Brain microvascular endothelial cell (primary cell): ENCODE data around the gene AIF1.

Source experiments
- DNase-seq: peaks from one replicate; pipeline ENCODE4 v3.0.0-alpha.2; 2020
- H3K27ac ChIP-seq: fragments of 250-450 bp; sonication (Bioruptor Pico); 2 replicates; pipeline ENCODE4 v1.5.1; 2020; ENCODE audit warnings: mild to moderate bottlenecking, moderate library complexity
- H3K27me3 ChIP-seq: fragments of 250-450 bp; sonication (Bioruptor Pico); replicated peaks from 2 replicates; pipeline ENCODE4 v1.5.1; 2020; ENCODE audit warnings: mild to moderate bottlenecking
- H3K36me3 ChIP-seq: fragments of 250-450 bp; sonication (Bioruptor Pico); replicated peaks from 2 replicates; pipeline ENCODE4 v1.5.1; 2020; ENCODE audit warnings: mild to moderate bottlenecking
- H3K4me3 ChIP-seq: 2 replicates; pipeline ENCODE4 v1.5.1; 2011; ENCODE audit warnings: low read depth, mild to moderate bottlenecking, control low read depth, low read length, moderate library complexity
- in situ Hi-C: cut with HindIII; loops from 2 replicates; pipeline ENCODE4 v1.10.0; 2017; ENCODE audit warnings: low sequenced_read_pairs, low pct_ligation_motif_present
- TF ChIP-seq, protein P1 (sequence below): IDR thresholded peaks from 2 replicates; pipeline ENCODE4 v1.5.1; 2011; ENCODE audit warnings: low read depth, mild to moderate bottlenecking, moderate library complexity, low read length, control low read depth, inconsistent platforms; ENCODE audit errors: missing control alignments

AIF1 gene

DNA sequence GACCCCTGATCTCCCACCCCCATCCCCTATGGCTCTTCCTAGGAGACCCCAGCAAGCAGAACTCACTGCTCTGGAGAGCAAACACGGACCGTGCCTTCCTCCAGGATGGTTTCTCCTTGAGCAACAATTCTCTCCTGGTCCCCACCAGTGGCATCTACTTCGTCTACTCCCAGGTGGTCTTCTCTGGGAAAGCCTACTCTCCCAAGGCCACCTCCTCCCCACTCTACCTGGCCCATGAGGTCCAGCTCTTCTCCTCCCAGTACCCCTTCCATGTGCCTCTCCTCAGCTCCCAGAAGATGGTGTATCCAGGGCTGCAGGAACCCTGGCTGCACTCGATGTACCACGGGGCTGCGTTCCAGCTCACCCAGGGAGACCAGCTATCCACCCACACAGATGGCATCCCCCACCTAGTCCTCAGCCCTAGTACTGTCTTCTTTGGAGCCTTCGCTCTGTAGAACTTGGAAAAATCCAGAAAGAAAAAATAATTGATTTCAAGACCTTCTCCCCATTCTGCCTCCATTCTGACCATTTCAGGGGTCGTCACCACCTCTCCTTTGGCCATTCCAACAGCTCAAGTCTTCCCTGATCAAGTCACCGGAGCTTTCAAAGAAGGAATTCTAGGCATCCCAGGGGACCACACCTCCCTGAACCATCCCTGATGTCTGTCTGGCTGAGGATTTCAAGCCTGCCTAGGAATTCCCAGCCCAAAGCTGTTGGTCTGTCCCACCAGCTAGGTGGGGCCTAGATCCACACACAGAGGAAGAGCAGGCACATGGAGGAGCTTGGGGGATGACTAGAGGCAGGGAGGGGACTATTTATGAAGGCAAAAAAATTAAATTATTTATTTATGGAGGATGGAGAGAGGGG, 41.6 kb upstream of the AIF1 start:
- no peaks in the 10 kb centered on the region for H3K36me3 ChIP-seq
- TF ChIP-seq, protein P1, sequence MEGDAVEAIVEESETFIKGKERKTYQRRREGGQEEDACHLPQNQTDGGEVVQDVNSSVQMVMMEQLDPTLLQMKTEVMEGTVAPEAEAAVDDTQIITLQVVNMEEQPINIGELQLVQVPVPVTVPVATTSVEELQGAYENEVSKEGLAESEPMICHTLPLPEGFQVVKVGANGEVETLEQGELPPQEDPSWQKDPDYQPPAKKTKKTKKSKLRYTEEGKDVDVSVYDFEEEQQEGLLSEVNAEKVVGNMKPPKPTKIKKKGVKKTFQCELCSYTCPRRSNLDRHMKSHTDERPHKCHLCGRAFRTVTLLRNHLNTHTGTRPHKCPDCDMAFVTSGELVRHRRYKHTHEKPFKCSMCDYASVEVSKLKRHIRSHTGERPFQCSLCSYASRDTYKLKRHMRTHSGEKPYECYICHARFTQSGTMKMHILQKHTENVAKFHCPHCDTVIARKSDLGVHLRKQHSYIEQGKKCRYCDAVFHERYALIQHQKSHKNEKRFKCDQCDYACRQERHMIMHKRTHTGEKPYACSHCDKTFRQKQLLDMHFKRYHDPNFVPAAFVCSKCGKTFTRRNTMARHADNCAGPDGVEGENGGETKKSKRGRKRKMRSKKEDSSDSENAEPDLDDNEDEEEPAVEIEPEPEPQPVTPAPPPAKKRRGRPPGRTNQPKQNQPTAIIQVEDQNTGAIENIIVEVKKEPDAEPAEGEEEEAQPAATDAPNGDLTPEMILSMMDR, result no peak
- H3K27ac ChIP-seq, result no peak overlapping the region
- H3K4me3 ChIP-seq, result no peak overlapping the region
- no peaks in the 10 kb centered on the region for H3K27me3 ChIP-seq
- in situ Hi-C loops, result no loop called here
- no peak for DNase-seq

DNA sequence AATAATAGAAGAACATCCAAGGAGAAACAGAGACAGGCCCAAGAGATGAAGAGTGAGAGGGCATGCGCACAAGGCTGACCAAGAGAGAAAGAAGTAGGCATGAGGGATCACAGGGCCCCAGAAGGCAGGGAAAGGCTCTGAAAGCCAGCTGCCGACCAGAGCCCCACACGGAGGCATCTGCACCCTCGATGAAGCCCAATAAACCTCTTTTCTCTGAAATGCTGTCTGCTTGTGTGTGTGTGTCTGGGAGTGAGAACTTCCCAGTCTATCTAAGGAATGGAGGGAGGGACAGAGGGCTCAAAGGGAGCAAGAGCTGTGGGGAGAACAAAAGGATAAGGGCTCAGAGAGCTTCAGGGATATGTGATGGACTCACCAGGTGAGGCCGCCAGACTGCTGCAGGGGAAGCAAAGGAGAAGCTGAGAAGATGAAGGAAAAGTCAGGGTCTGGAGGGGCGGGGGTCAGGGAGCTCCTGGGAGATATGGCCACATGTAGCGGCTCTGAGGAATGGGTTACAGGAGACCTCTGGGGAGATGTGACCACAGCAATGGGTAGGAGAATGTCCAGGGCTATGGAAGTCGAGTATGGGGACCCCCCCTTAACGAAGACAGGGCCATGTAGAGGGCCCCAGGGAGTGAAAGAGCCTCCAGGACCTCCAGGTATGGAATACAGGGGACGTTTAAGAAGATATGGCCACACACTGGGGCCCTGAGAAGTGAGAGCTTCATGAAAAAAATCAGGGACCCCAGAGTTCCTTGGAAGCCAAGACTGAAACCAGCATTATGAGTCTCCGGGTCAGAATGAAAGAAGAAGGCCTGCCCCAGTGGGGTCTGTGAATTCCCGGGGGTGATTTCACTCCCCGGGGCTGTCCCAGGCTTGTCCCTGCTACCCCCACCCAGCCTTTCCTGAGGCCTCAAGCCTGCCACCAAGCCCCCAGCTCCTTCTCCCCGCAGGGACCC, 40.6 kb upstream of the AIF1 start:
- no peak overlapping the region for H3K27ac ChIP-seq

DNA sequence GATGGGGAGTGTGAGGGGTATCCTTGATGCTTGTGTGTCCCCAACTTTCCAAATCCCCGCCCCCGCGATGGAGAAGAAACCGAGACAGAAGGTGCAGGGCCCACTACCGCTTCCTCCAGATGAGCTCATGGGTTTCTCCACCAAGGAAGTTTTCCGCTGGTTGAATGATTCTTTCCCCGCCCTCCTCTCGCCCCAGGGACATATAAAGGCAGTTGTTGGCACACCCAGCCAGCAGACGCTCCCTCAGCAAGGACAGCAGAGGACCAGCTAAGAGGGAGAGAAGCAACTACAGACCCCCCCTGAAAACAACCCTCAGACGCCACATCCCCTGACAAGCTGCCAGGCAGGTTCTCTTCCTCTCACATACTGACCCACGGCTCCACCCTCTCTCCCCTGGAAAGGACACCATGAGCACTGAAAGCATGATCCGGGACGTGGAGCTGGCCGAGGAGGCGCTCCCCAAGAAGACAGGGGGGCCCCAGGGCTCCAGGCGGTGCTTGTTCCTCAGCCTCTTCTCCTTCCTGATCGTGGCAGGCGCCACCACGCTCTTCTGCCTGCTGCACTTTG, 39.6 kb upstream of the AIF1 start, which contains the start of gene TNF:
Gene TNF, plus strand, starts transcription at position 231 of the 567 bp plus-strand sequence. Its CDS starts 177 bp downstream, at position 408.
- H3K27me3 ChIP-seq, result no peaks in the 10 kb centered on the region
- H3K27ac ChIP-seq, result no peak within 1 kb of the TSS
- in situ Hi-C loops, result no loop called here
- DNase-seq, result no peak
- TF ChIP-seq, protein P1, result no peak
- H3K4me3 ChIP-seq, result no peak within 1 kb of the TSS
- H3K36me3 ChIP-seq, result no peaks in the 10 kb centered on the region

More for the DNA sequence above, 40.6 kb upstream of the AIF1 start:
- in situ Hi-C loops, result no loop called here
- H3K36me3 ChIP-seq, result no peaks in the 10 kb centered on the region
- H3K27me3 ChIP-seq, result no peaks in the 10 kb centered on the region
- TF ChIP-seq, protein P1, result no peak
- H3K4me3 ChIP-seq, result no peak overlapping the region
- no peak for DNase-seq

DNA sequence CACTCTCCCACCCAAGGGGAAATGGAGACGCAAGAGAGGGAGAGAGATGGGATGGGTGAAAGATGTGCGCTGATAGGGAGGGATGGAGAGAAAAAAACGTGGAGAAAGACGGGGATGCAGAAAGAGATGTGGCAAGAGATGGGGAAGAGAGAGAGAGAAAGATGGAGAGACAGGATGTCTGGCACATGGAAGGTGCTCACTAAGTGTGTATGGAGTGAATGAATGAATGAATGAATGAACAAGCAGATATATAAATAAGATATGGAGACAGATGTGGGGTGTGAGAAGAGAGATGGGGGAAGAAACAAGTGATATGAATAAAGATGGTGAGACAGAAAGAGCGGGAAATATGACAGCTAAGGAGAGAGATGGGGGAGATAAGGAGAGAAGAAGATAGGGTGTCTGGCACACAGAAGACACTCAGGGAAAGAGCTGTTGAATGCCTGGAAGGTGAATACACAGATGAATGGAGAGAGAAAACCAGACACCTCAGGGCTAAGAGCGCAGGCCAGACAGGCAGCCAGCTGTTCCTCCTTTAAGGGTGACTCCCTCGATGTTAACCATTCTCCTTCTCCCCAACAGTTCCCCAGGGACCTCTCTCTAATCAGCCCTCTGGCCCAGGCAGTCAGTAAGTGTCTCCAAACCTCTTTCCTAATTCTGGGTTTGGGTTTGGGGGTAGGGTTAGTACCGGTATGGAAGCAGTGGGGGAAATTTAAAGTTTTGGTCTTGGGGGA, 38.9 kb upstream of the AIF1 start:
- H3K36me3 ChIP-seq, result no peaks in the 10 kb centered on the region
- in situ Hi-C loops, result no loop called here
- TF ChIP-seq, protein P1, result no peak
- DNase-seq, result no peak
- H3K27me3 ChIP-seq, result no peaks in the 10 kb centered on the region
- H3K4me3 ChIP-seq, result no peak overlapping the region
- H3K27ac ChIP-seq, result no peak overlapping the region

DNA sequence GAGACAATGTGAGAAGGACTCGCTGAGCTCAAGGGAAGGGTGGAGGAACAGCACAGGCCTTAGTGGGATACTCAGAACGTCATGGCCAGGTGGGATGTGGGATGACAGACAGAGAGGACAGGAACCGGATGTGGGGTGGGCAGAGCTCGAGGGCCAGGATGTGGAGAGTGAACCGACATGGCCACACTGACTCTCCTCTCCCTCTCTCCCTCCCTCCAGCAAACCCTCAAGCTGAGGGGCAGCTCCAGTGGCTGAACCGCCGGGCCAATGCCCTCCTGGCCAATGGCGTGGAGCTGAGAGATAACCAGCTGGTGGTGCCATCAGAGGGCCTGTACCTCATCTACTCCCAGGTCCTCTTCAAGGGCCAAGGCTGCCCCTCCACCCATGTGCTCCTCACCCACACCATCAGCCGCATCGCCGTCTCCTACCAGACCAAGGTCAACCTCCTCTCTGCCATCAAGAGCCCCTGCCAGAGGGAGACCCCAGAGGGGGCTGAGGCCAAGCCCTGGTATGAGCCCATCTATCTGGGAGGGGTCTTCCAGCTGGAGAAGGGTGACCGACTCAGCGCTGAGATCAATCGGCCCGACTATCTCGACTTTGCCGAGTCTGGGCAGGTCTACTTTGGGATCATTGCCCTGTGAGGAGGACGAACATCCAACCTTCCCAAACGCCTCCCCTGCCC, 38.0 kb upstream of the AIF1 start:
- in situ Hi-C loops, result no loop called here
- no peak for DNase-seq
- no peak overlapping the region for H3K4me3 ChIP-seq
- H3K27ac ChIP-seq, result no peak overlapping the region
- H3K27me3 ChIP-seq, result no peaks in the 10 kb centered on the region
- TF ChIP-seq, protein P1, result no peak
- no peaks in the 10 kb centered on the region for H3K36me3 ChIP-seq
